ENCODE data around the gene C2orf49. TPM values are rescaled to one million over a fixed set of nuclear protein-coding genes. Genes with fewer than 3 reads are reported as not detected.

C2orf49 gene
- total and polyA plus RNA-seq, 9 of the 15 experiments (the other 6 are each of a cell fraction or from before 2014, with no cell fraction given) = 17.9 to 38.2 (median 25.6) TPM

DNA sequence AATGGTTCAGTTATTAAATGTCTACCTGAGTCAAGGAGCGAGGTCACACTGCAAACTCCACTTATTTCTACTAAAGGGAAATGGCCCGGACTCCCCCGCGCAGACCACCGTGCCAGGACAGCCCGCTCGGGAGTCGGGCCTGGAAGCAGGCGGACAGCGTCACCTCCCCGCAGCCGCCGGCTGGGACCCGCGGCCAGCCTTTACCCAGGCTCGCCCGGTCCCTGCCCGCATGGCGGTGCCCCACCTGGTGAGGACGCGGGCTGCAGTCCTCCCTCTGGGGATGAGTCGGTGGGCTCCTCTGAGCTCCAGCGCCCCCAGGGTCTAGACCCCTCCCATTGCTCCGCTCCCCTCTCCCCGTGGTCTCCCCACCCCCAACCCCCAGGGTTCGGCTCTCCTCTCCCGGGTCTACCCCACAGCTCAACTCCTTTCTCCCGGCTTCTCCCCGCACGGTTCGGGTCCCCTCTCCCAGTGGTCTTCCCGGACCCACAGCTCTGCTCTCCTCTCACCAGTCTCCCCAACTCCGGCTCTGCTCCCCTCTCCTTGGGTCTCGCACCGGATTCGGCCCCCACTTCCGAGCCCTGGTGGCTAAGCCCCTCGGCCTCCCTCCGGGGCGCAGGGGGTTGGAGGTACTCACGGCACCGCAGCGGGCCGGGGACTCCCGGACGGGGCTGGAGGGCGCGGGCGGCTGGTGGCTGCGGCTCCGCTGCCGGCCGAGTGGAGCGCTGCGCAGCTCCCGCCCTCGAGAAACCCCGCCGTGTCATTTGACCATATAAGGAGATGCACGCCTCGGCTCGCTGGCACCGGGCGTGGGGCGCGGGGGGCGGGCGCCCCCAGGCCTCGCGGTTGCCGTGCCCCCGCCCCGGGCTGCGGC is 61.2 kb downstream of the C2orf49 start, which contains the start of gene FHL2 (continued):
- no peak for TF ChIP-seq NFRKB (IDR thresholded peaks at IDR 0.05; ENCODE audit: low read depth)
- no peak for TF ChIP-seq PPARD (CRISPR knock-in tag; IDR thresholded peaks at IDR 0.05)
- TF ChIP-seq ZBTB9 (CRISPR knock-in tag; IDR thresholded peaks at IDR 0.05) = peak; percentile 84
- TF ChIP-seq ZNF121 (CRISPR knock-in tag; conservative IDR thresholded peaks at IDR 0.05) = no peak
- no peak for TF ChIP-seq TCFL5 (CRISPR knock-in tag; conservative IDR thresholded peaks at IDR 0.05)
- 0 out of 2 replicates have a peak, but pooled peaks have one; percentile 17 for TF ChIP-seq ZKSCAN1 (IDR thresholded peaks at IDR 0.05; ENCODE audit: low read depth, low read length)
- TF ChIP-seq ZNF75A (CRISPR knock-in tag; IDR thresholded peaks at IDR 0.05) = no peak
- TF ChIP-seq ZBTB17 (CRISPR knock-in tag; IDR thresholded peaks at IDR 0.05) = no peak; the same call in 1 of the 2 replicates
- TF ChIP-seq TFAP4 (CRISPR knock-in tag; IDR thresholded peaks at IDR 0.05; ENCODE audit: borderline replicate concordance) = peak; percentile 45; the same call in 1 of the 2 replicates
- TF ChIP-seq NR2F6 (CRISPR knock-in tag; IDR thresholded peaks at IDR 0.05) = no peak
- TF ChIP-seq HDAC3 (IDR thresholded peaks at IDR 0.05; ENCODE audit: borderline replicate concordance, partially characterized antibody) = no peak
- TF ChIP-seq E2F5 (CRISPR knock-in tag; IDR thresholded peaks at IDR 0.05) = no peak
- TF ChIP-seq NCOA4 (IDR thresholded peaks at IDR 0.05; ENCODE audit: partially characterized antibody) = no peak
- no peak for TF ChIP-seq ZZZ3 (IDR thresholded peaks at IDR 0.05)
- TF ChIP-seq, protein P1, sequence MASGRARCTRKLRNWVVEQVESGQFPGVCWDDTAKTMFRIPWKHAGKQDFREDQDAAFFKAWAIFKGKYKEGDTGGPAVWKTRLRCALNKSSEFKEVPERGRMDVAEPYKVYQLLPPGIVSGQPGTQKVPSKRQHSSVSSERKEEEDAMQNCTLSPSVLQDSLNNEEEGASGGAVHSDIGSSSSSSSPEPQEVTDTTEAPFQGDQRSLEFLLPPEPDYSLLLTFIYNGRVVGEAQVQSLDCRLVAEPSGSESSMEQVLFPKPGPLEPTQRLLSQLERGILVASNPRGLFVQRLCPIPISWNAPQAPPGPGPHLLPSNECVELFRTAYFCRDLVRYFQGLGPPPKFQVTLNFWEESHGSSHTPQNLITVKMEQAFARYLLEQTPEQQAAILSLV (tag; IDR thresholded peaks at IDR 0.05) = no peak
- peak; percentile 62 for TF ChIP-seq TAF1 (IDR thresholded peaks at IDR 0.05; ENCODE audit: control insufficient read depth, extremely low read depth, insufficient read depth, low read length, severe bottlenecking)
- TF ChIP-seq ZNF696 (CRISPR knock-in tag; conservative IDR thresholded peaks at IDR 0.05) = no peak
- TF ChIP-seq POLR2AphosphoS2 (IDR thresholded peaks at IDR 0.05; ENCODE audit: low read length) = no peak
- no peak for TF ChIP-seq RNF219 (CRISPR knock-in tag; IDR thresholded peaks at IDR 0.05)
- no peak for TF ChIP-seq ATF2 (CRISPR knock-in tag; IDR thresholded peaks at IDR 0.05)

All from K562 (cell line).